ENCODE measurements around the gene ANKRD36B.
"Not testable (repeated sequence)": the region's sequence is repeated elsewhere in the genome, so short reads cannot be mapped to it uniquely, and the experiment has no call there.

DNA sequence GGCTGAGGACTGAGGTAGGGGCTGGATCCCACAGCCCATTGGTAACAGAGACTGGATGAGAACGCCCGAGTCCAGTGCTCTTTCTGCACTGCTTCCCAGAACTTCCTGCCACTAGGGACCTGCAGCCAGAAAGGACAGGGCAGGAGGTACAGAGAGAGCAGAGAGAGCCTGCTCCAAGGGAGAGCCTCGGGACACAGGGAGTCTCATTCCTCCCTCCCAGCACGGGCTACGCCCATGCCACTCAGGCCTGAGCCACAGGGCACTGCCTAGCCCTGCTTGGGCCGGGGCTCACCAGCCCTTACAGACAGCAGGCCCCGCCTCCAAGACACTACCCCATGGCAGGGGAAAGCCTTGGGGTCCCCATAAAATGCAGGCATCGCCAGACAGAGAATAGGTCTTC is 26.1 kb upstream of the ANKRD36B start:
- TF ChIP-seq, protein P1, sequence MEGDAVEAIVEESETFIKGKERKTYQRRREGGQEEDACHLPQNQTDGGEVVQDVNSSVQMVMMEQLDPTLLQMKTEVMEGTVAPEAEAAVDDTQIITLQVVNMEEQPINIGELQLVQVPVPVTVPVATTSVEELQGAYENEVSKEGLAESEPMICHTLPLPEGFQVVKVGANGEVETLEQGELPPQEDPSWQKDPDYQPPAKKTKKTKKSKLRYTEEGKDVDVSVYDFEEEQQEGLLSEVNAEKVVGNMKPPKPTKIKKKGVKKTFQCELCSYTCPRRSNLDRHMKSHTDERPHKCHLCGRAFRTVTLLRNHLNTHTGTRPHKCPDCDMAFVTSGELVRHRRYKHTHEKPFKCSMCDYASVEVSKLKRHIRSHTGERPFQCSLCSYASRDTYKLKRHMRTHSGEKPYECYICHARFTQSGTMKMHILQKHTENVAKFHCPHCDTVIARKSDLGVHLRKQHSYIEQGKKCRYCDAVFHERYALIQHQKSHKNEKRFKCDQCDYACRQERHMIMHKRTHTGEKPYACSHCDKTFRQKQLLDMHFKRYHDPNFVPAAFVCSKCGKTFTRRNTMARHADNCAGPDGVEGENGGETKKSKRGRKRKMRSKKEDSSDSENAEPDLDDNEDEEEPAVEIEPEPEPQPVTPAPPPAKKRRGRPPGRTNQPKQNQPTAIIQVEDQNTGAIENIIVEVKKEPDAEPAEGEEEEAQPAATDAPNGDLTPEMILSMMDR (IDR thresholded peaks at IDR 0.05), result not testable (repeated sequence)
- TF ChIP-seq, protein P2, sequence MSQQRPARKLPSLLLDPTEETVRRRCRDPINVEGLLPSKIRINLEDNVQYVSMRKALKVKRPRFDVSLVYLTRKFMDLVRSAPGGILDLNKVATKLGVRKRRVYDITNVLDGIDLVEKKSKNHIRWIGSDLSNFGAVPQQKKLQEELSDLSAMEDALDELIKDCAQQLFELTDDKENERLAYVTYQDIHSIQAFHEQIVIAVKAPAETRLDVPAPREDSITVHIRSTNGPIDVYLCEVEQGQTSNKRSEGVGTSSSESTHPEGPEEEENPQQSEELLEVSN (IDR thresholded peaks at IDR 0.05; ENCODE audit: borderline replicate concordance, low read depth), result not testable (repeated sequence)
- TF ChIP-seq CEBPB (IDR thresholded peaks at IDR 0.05); NPAS2 (CRISPR knock-in tag; IDR thresholded peaks at IDR 0.05; ENCODE audit: borderline replicate concordance); RAD21 (conservative IDR thresholded peaks at IDR 0.05 in 1 of 2, IDR thresholded peaks at IDR 0.05 in 1 of 2): not testable (repeated sequence)

Data from A549 (cell line).